Effector memory CD4-positive, alpha-beta T cell (primary cell): ENCODE data around the gene BTBD9.

Experiments
- DNase-seq, 3 donors: peaks; one replicate each; pipeline ENCODE4 v3.0.0-alpha.2; 2020
- H3K27ac ChIP-seq: 2 replicates; pipeline ENCODE4 v1.7.0; 2013; ENCODE audit warnings: mild to moderate bottlenecking, low read length, moderate library complexity; ENCODE audit not compliant: insufficient read depth, poor library complexity, severe bottlenecking
- H3K27me3 ChIP-seq: replicated peaks from 2 replicates; pipeline ENCODE4 v1.7.0; 2013; ENCODE audit warnings: mild to moderate bottlenecking, low read length; ENCODE audit not compliant: insufficient read depth, control insufficient read depth, poor library complexity, severe bottlenecking
- H3K36me3 ChIP-seq: 2 replicates; pipeline ENCODE4 v1.7.0; 2013; ENCODE audit warnings: mild to moderate bottlenecking, low read length, moderate library complexity; ENCODE audit not compliant: control insufficient read depth, insufficient read depth
- H3K4me1 ChIP-seq: 2 replicates; pipeline ENCODE4 v1.7.0; 2013; ENCODE audit warnings: low read length, mild to moderate bottlenecking; ENCODE audit not compliant: control insufficient read depth, insufficient read depth, poor library complexity, severe bottlenecking
- H3K4me3 ChIP-seq: 2 replicates; pipeline ENCODE4 v1.7.0; 2013; ENCODE audit warnings: low read length, low read depth, mild to moderate bottlenecking; ENCODE audit not compliant: insufficient read depth, poor library complexity, severe bottlenecking
- H3K9me3 ChIP-seq: 2 replicates; pipeline ENCODE4 v1.7.0; 2013; ENCODE audit warnings: mild to moderate bottlenecking, low read length, moderate library complexity; ENCODE audit not compliant: control insufficient read depth

The BTBD9 gene

DNA sequence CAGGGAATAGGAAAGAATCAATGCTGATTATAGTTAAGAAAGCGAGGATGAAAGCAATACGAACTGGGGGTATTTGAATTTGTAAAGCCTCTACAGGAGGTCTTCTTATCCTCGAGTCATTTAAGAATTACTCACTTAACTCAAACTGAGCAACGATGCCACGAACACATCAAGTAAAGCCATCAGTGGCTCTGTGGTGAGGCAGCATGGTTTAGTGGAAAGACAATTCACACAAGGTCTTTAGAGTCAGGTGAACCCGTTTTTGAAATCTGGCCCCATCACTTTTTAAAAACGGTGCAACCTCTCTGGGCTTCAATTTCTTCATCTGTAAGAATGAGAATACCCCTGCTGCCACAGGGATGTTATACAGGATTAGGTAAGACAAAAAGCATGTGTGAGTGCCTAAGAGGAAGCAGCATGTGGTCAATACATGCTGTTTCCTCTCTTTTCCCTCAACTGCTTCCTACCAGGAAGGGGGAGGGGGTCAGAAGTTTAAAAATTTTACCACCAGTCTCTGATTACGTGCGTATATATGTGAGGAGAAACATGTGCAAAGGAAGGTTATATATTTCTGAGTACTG, 162.0 kb downstream of the BTBD9 start:
- H3K4me1 ChIP-seq: no peaks in the 10 kb centered on the region
- H3K36me3 ChIP-seq: peaks cover 4% of the 10 kb centered on the region
- no peaks in the 10 kb centered on the region for H3K9me3 ChIP-seq
- no peak for DNase-seq
- no peaks in the 10 kb centered on the region for H3K27me3 ChIP-seq
- H3K27ac ChIP-seq: no peak overlapping the region
- H3K4me3 ChIP-seq: no peak overlapping the region

DNA sequence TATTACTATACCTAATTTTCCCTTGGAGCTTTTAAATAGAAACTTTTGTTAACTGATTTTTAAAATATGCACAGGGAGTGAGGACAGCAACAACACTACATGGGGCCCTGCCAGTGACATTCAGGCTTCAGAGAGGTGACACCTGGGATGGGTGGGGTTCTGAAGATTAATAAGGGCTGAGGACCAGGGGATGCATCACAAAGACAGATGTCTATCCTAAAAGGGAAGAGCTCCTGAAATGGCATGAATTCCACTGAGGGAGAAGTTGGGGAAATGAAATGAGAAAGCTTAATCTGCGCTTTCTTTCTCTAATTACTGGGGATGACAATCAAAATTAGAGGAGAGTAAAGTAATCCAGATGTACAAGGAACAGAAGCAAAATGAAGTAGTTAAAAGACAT, 162.8 kb downstream of the BTBD9 start:
- Histone ChIP-seq H3K4me3 (no peak overlapping the region), H3K9me3 (no peaks in the 10 kb centered on the region)

DNA sequence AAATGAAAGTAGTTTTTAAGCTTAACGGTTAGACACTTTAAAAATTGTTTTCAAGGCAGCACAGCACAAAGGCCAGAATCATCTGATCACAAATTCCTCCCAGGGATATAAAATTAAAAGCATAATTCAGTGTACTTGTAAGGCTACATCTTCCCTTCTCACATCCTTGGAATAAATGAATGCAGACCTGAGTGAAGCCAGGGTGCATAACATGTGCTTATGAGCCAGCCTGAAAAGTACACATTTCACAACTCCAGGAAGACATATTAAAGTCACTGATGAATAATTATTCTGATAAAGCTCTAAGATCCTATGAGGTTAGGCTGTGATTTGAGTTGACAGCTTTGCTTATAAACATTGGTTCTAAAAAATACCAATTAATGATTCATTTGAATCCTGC, 163.6 kb downstream of the BTBD9 start:
- peaks cover 4% of the 10 kb centered on the region for H3K36me3 ChIP-seq
- no peak for DNase-seq
- no peaks in the 10 kb centered on the region for H3K9me3 ChIP-seq
- no peaks in the 10 kb centered on the region for H3K27me3 ChIP-seq
- no peak overlapping the region for H3K4me3 ChIP-seq
- H3K4me1 ChIP-seq: no peaks in the 10 kb centered on the region
- H3K27ac ChIP-seq: no peak overlapping the region

More for the DNA sequence above, 162.8 kb downstream of the BTBD9 start:
- Histone ChIP-seq H3K27ac (no peak overlapping the region), H3K36me3 (peaks cover 4% of the 10 kb centered on the region), H3K27me3 (no peaks in the 10 kb centered on the region), H3K4me1 (no peaks in the 10 kb centered on the region)
- no peak for DNase-seq

DNA sequence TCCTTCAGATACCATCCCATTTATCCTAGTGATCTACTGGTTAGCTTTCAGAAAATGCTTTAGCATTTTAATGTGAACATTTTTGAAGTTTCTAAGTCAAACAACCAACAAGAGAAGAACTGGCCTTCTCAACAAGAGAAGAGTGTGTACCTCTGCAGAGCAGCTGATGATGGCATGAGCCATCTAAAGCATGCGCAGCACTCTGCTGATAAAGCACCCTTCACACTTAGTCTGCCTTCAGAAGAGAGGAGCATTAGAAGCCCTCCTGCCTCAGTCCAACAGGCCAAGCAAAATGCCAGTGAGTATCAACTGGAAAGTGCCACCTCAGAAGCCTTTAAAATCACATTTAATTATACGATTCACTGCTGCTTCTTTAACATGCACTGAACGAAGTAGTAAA, 169.2 kb downstream of the BTBD9 start:
- DNase-seq: no peak
- Histone ChIP-seq H3K27me3 (no peaks in the 10 kb centered on the region), H3K27ac (no peak overlapping the region), H3K4me1 (no peaks in the 10 kb centered on the region), H3K4me3 (no peak overlapping the region), H3K9me3 (no peaks in the 10 kb centered on the region), H3K36me3 (peaks cover 4% of the 10 kb centered on the region)

DNA sequence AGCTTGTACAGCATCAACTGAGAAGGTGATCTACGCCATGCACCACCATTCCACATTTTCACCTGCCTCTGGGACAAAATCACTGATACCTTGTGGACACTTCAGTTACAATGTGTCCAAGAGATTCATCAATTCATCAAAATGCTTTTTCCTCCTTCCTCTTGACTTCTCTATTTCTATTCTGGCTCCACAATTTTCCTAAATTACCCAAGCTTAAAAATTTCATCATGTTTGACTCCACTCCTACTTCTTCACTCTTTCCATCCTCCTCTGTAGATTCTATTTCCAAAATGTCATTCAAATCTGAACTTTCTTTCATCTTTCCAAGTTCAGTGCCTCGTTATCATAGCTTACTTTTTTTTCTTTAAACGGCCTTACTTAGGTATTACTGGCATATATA, 172.2 kb downstream of the BTBD9 start:
- DNase-seq: no peak
- Histone ChIP-seq H3K36me3 (no peaks in the 10 kb centered on the region), H3K4me3 (no peak overlapping the region), H3K27me3 (no peaks in the 10 kb centered on the region), H3K9me3 (no peaks in the 10 kb centered on the region), H3K27ac (no peak overlapping the region), H3K4me1 (no peaks in the 10 kb centered on the region)

DNA sequence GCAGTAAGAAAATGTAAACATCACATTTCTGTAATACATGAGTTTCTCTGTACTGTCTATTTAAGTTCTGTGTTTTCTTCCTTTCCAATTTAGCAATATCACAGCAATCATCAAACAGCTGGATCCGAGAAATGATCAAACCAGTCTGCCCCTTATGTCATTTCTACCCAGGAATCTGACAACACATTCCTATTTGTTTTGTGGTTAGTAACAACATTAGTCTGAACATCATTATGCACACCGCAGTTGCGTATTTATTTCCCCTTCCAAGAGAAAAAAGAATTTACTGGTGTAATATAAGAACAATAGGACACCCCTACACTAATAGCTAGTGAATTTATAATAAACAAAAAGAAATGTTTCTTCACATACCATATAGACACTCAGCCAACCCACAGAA, 179.5 kb downstream of the BTBD9 start:
- H3K27me3 ChIP-seq: no peaks in the 10 kb centered on the region
- H3K4me3 ChIP-seq: no peak overlapping the region
- no peaks in the 10 kb centered on the region for H3K9me3 ChIP-seq
- H3K36me3 ChIP-seq: no peaks in the 10 kb centered on the region
- no peak overlapping the region for H3K27ac ChIP-seq
- H3K4me1 ChIP-seq: no peaks in the 10 kb centered on the region
- DNase-seq: no peak

DNA sequence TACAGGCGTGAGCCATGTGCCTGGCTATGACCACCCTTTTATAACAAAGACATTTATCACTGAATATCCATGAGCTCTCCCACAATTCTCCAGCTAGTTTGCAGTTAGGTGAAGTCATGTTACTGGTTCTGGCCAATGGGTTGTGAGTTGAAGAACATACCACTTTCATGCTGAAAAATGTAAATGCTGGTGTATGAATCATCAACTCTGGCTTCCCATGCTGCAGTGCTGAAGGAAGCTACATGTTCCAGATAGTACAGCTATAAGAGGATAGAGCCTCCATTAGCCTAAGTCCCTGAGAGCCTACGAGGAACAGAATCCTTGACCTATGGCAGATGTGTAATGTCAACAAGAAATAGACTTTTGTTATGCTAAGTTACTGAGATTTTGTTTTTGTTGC, 180.4 kb downstream of the BTBD9 start:
- Histone ChIP-seq H3K27me3 (no peaks in the 10 kb centered on the region), H3K36me3 (no peaks in the 10 kb centered on the region), H3K4me1 (no peaks in the 10 kb centered on the region), H3K4me3 (no peak overlapping the region), H3K9me3 (no peaks in the 10 kb centered on the region), H3K27ac (no peak overlapping the region)
- DNase-seq: no peak

DNA sequence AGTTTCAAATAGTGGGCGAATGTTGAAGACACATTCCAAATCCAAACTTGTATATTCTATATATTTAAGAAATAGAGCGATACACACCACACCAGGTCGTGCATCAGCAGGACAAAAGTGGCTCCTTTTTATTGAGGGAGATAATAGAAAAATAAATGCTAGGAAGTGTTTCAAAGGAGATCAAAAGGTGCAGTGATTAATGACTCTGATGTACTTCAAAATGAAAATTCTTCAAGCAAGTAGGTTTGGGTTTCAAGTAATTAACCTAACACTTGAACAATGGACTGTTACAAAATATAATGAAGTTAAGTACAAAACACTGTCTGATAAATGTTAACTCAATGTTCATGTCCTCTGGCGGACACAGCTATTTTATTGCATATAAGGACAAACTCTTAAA, 185.9 kb downstream of the BTBD9 start:
- Histone ChIP-seq H3K4me1 (no peaks in the 10 kb centered on the region), H3K27ac (no peak overlapping the region), H3K4me3 (no peak overlapping the region), H3K9me3 (no peaks in the 10 kb centered on the region), H3K27me3 (no peaks in the 10 kb centered on the region), H3K36me3 (no peaks in the 10 kb centered on the region)
- DNase-seq: no peak

DNA sequence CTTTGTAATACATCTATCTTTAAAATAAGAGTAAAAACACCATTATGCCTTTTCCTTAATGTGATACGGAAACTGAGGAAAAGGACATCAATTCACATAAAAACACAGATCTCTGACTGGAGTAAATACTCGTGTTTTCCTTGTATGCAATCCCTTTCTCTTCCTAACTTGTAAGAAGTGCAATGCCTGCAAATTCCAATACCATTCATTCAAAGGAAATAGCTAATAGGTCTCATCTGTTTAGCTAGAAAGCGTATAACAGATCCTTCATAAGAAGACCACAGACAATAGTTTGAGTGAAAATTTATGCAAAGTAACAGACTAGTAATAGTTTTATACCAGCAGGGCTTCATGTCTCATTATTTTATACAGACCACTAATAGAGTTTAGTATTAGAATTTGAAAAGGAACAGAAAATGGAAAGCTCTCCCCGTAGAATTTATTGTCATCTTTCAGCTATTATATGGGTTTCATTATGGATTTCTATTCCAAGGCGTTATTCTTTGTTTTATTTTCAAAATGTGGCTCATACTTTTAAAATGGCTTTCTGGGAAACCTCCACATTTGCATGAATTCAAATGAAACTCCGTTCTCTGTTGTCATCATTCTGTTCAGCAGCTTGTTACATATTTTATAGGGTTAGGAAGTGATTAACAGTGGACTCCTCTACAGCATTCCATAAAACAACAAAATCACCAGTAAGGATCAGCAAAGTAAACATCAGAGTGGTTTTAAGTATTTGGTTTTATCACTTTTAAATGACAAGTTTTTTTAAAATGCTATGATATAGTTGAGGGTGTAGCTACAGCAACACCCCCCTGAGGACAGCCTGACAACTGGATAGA, 186.7 kb downstream of the BTBD9 start:
- Histone ChIP-seq H3K4me1 (no peaks in the 10 kb centered on the region), H3K4me3 (no peak overlapping the region), H3K9me3 (no peaks in the 10 kb centered on the region), H3K27ac (no peak overlapping the region), H3K27me3 (no peaks in the 10 kb centered on the region), H3K36me3 (no peaks in the 10 kb centered on the region)
- no peak for DNase-seq

DNA sequence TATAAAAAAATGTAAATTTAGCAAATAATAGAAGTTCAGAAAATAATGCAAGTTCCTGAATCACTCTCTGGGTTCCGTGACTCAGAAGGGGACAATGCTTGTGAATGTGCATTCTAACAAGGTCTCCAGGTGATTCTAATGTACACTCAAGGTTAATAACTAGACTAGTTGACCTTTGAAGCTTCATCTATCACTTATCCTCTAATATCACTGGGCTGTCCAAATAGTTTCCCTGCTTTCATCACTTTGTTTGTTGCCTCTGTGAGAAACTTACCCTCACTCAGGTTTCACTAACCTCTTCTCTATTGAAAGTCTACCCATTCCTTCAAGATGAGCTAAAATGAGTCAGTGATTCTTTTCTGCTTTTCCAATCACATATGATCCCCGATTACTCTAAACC, 189.0 kb downstream of the BTBD9 start:
- H3K36me3 ChIP-seq: no peaks in the 10 kb centered on the region
- H3K4me1 ChIP-seq: no peaks in the 10 kb centered on the region
- H3K27me3 ChIP-seq: no peaks in the 10 kb centered on the region
- H3K9me3 ChIP-seq: no peaks in the 10 kb centered on the region
- DNase-seq: no peak
- H3K4me3 ChIP-seq: no peak overlapping the region
- H3K27ac ChIP-seq: no peak overlapping the region
